B cell (primary cell): ENCODE results near the gene CALCOCO1. TPM values are rescaled to one million over a fixed set of nuclear protein-coding genes. Genes with fewer than 3 reads are reported as not detected.

Source experiments
- ATAC-seq: fragments of 200-7000 bp; cut with Tn5 transposase; one replicate; pipeline ENCODE4 v1.10.0; 2021; ENCODE audit warnings: low read depth, mild to moderate bottlenecking, moderate number of reproducible peaks, moderate library complexity
- CTCF ChIA-PET: fragments of 350-600 bp; sonication (Branson Sonifier 250); formaldehyde crosslinking; loops from one replicate; lab custom pipeline; 2021; ENCODE audit warnings: antibody characterized with exemption, inconsistent platforms; lab: Charles Lee
- POLR2A ChIA-PET: fragments of 350-600 bp; sonication (Branson Sonifier 250); formaldehyde crosslinking; loops from one replicate; lab custom pipeline; 2021; ENCODE audit warnings: antibody characterized with exemption; lab: Charles Lee
- DNase-seq: peaks from one replicate; pipeline ENCODE4 v3.0.0; 2013
- H2AFZ ChIP-seq: 2 replicates; pipeline ENCODE4 v1.6.1; 2012; ENCODE audit warnings: mild to moderate bottlenecking, low read depth, low read length; ENCODE audit not compliant: insufficient read depth, poor library complexity, severe bottlenecking
- H3K27ac ChIP-seq, 2 donors: 1 replicate in 1 of 2; 2 replicates in 1 of 2; pipeline ENCODE4 v1.5.1; 2012 to 2013; ENCODE audit warnings: low read length in 2 of 2, mild to moderate bottlenecking in 2 of 2, moderate library complexity in 1 of 2
- H3K27me3 ChIP-seq, 4 experiments: fragments of 200-600 bp in 1 of 4; sonication (generic) in 1 of 4; replicated peaks in 1 of 4; 1 replicate in 2 of 4; 2 replicates in 2 of 4; pipeline versions ENCODE4 v1.6.1 to v1.7.0; 2013 to 2016; ENCODE audit warnings: low read length in 3 of 4, mild to moderate bottlenecking in 2 of 4, mixed read lengths in 1 of 4, moderate library complexity in 1 of 4; ENCODE audit not compliant: insufficient read depth in 4 of 4, control insufficient read depth in 3 of 4; ENCODE audit errors: control extremely low read depth in 1 of 4
- H3K36me3 ChIP-seq, 2 experiments: replicated peaks in 1 of 2; 1 replicate in 1 of 2; 2 replicates in 1 of 2; pipeline versions ENCODE4 v1.6.1 to v1.7.1; 2013; ENCODE audit warnings: low read length in 1 of 2; ENCODE audit not compliant: insufficient read depth in 2 of 2, control insufficient read depth in 1 of 2; ENCODE audit errors: control extremely low read depth in 1 of 2, extremely low read depth in 1 of 2
- H3K4me1 ChIP-seq, 2 donors: fragments of 200-600 bp in 1 of 2; sonication (generic) in 1 of 2; 1 replicate in 1 of 2; 2 replicates in 1 of 2; pipeline versions ENCODE4 v1.5.1 to v1.6.1; 2013 to 2017; ENCODE audit warnings: low read length in 2 of 2; ENCODE audit not compliant: control insufficient read depth in 2 of 2, insufficient read depth in 2 of 2
- H3K4me2 ChIP-seq: replicated peaks from 2 replicates; pipeline ENCODE3; 2012; ENCODE audit warnings: mild to moderate bottlenecking, low read depth, low read length; ENCODE audit not compliant: poor library complexity, severe bottlenecking
- H3K4me3 ChIP-seq, 5 experiments: fragments of 200-600 bp in 1 of 5; sonication (generic) in 1 of 5; 1 replicate in 3 of 5; 2 replicates in 2 of 5; pipeline versions ENCODE4 v1.5.1 to v1.7.0; 2011 to 2016; ENCODE audit warnings: low read length in 4 of 5, mild to moderate bottlenecking in 4 of 5, low read depth in 2 of 5, control low read depth in 1 of 5, moderate library complexity in 1 of 5; ENCODE audit not compliant: insufficient read depth in 1 of 5; ENCODE audit errors: control extremely low read depth in 1 of 5, extremely low read depth in 1 of 5
- H3K79me2 ChIP-seq: fragments of 200-600 bp; sonication (generic); one replicate; pipeline ENCODE4 v1.6.0; 2016; ENCODE audit warnings: low read length; ENCODE audit not compliant: control insufficient read depth, insufficient read depth
- H3K9ac ChIP-seq: fragments of 200-600 bp; sonication (generic); 2 replicates; pipeline ENCODE4 v1.6.1; 2017; ENCODE audit warnings: mild to moderate bottlenecking, low read length, moderate library complexity
- H3K9me3 ChIP-seq, 3 donors: one replicate each; pipeline versions ENCODE4 v1.6.1 to v1.7.1; 2013; ENCODE audit warnings: low read length in 2 of 3; ENCODE audit not compliant: control insufficient read depth in 2 of 3, insufficient read depth in 1 of 3; ENCODE audit errors: control extremely low read depth in 1 of 3
- H4K20me1 ChIP-seq: 2 replicates; pipeline ENCODE4 v1.6.0; 2012; ENCODE audit warnings: mild to moderate bottlenecking, low read length; ENCODE audit not compliant: insufficient read depth, control insufficient read depth, poor library complexity, severe bottlenecking
- H3K27ac Mint-ChIP-seq: one replicate; pipeline ENCODE4 v1.8.0; 2021; ENCODE audit warnings: mixed read lengths
- H3K27me3 Mint-ChIP-seq: one replicate; pipeline ENCODE4 v1.8.0; 2021; ENCODE audit warnings: mixed read lengths
- H3K4me1 Mint-ChIP-seq: one replicate; pipeline ENCODE4 v1.8.0; 2021; ENCODE audit warnings: mixed read lengths
- H3K4me3 Mint-ChIP-seq: one replicate; pipeline ENCODE4 v1.8.0; 2021; ENCODE audit warnings: mixed read lengths
- H3K9me3 Mint-ChIP-seq: one replicate; pipeline ENCODE4 v1.8.0; 2022; ENCODE audit warnings: mixed read lengths; ENCODE audit not compliant: insufficient read depth
- CTCF ChIP-seq: fragments of 200-600 bp; IDR thresholded peaks from one replicate; pipeline ENCODE4 v1.8.0; 2022; ENCODE audit warnings: antibody characterized with exemption, mild to moderate bottlenecking
- EZH2 ChIP-seq: IDR thresholded peaks from 2 replicates; pipeline ENCODE4 v1.6.1; 2012; ENCODE audit warnings: borderline replicate concordance, low read depth, mild to moderate bottlenecking, moderate library complexity, low read length; ENCODE audit not compliant: insufficient read depth, poor library complexity, severe bottlenecking
- WGBS: methylation state at CpG from one replicate; pipeline ENCODE4 v1.1.5; 2013; ENCODE audit warnings: missing lambda C conversion rate; ENCODE audit not compliant: insufficient coverage; 5-methylcytosine and 5-hydroxymethylcytosine counted together
- intact Hi-C: fragments of 100-400 bp; cut with micrococcal nuclease; formaldehyde crosslinking; loops from one replicate; pipeline ENCODE4 v1.10.0; 2022
- polyA plus RNA-seq: library from polyadenylated mRNA; depleted of rRNA; stranded (reverse); fragments of >200 nt; gene quantifications from 2 replicates; pipeline ENCODE4 v1.2.3, GENCODE V29; 2012
- total RNA-seq, 2 donors: library from RNA; stranded (reverse); fragments of 120-200 nt in 1 of 2; gene quantifications; 1 replicate in 1 of 2; 2 replicates in 1 of 2; pipeline versions ENCODE4 v1.2.3 to v1.2.4, GENCODE V29; 2013 to 2022

CALCOCO1 gene
- total and polyA plus RNA-seq, 2 donors (not counting 1 experiment from before 2014, with no cell fraction given), result 169 to 179 TPM

GRCh38 chr12:53706080-53706479 lies 21.2 kb downstream of the CALCOCO1 start:
- POLR2A ChIA-PET, result no interaction called here
- H3K27ac ChIP-seq, result no peak overlapping the region
- DNase-seq, result no peak
- CTCF ChIA-PET, result interaction anchor here (0.6 to 10.0 kb wide), 4 partner anchors 16 to 833 kb away, joined by 3 to 207 read pairs (median 3); no protein-coding TSS in a partner anchor
- TF ChIP-seq EZH2, result no peak
- no peak for TF ChIP-seq CTCF
- Mint-ChIP-seq H3K9me3 (no peaks in the 10 kb centered on the region), H3K27ac (no peak overlapping the region), H3K4me1 (no peaks in the 10 kb centered on the region), H3K27me3 (peaks cover 45% of the 10 kb centered on the region), H3K4me3 (no peak overlapping the region)
- H3K79me2 ChIP-seq, result no peaks in the 10 kb centered on the region
- H3K36me3 ChIP-seq, result no peaks in the 10 kb centered on the region
- H3K4me3 ChIP-seq, result no peak overlapping the region
- no peak overlapping the region for H2AFZ ChIP-seq
- H3K4me1 ChIP-seq, result peaks cover 0 to under 1% of the 10 kb centered on the region in 2 donors
- ATAC-seq, result no peak
- intact Hi-C loops, result no loop called here
- no peaks in the 10 kb centered on the region for H4K20me1 ChIP-seq
- H3K4me2 ChIP-seq, result no peak overlapping the region
- H3K27me3 ChIP-seq, result peaks cover 0 to 37% (median 14%) of the 10 kb centered on the region in 4 experiments
- H3K9me3 ChIP-seq, result no peaks in the 10 kb centered on the region
- 92% methylated on average over 1 of the region's 1 CpG for WGBS
- H3K9ac ChIP-seq, result no peak overlapping the region

GRCh38 chr12:53703756-53704155 lies 23.5 kb downstream of the CALCOCO1 start:
- Histone ChIP-seq H3K79me2 (no peaks in the 10 kb centered on the region), H3K9ac (no peak overlapping the region), H3K4me3 (no peak overlapping the region), H3K9me3 (no peaks in the 10 kb centered on the region), H3K27me3 (peaks cover 0 to 48% (median 30%) of the 10 kb centered on the region in 4 experiments), H3K4me1 (no peaks in the 10 kb centered on the region), H3K27ac (no peak overlapping the region), H3K4me2 (no peak overlapping the region), H3K36me3 (no peaks in the 10 kb centered on the region), H4K20me1 (no peaks in the 10 kb centered on the region), H2AFZ (no peak overlapping the region)
- Mint-ChIP-seq H3K4me1 (no peaks in the 10 kb centered on the region), H3K27me3 (peaks cover 63% of the 10 kb centered on the region), H3K9me3 (no peaks in the 10 kb centered on the region), H3K4me3 (no peak overlapping the region), H3K27ac (no peak overlapping the region)
- WGBS, result no CpG with 5 or more reads among the region's 4 CpGs
- intact Hi-C loops, result loop anchor here (5.0 kb wide), 1 partner anchor 504 kb away; no protein-coding TSS in a partner anchor
- TF ChIP-seq EZH2 (no peak), CTCF (no peak)
- CTCF ChIA-PET, result interaction anchor here (0.7 to 10.0 kb wide), 4 partner anchors 19 to 80 kb away, joined by 3 to 207 read pairs (median 10); no protein-coding TSS in a partner anchor
- ATAC-seq, result no peak
- no peak for DNase-seq
- POLR2A ChIA-PET, result no interaction called here
